Endothelial cell of umbilical vein (primary cell): Measurements from ENCODE around the gene OLFML2B. TPM values are rescaled to one million over a fixed set of nuclear protein-coding genes. Genes with fewer than 3 reads are reported as not detected.

Experiments
- BruUV-seq: library from RNA; stranded (reverse); fragments of 400-500 nt; replicated peaks from 2 replicates; lab custom pipeline; 2021; lab: Mats Ljungman, UMichigan
- CTCF ChIA-PET: fragments of 300-600, 350-600 bp; sonication (Branson Sonifier 250); formaldehyde crosslinking; loops from one replicate; lab custom pipeline; 2021; ENCODE audit warnings: antibody characterized with exemption, inconsistent platforms; lab: Charles Lee
- POLR2A ChIA-PET: fragments of 300-600, 350-600 bp; sonication (Branson Sonifier 250); formaldehyde crosslinking; loops from one replicate; lab custom pipeline; 2021; ENCODE audit warnings: antibody characterized with exemption, inconsistent platforms; lab: Charles Lee
- DNase-seq: peaks from one replicate; pipeline ENCODE4 v3.0.0-alpha.2; 2011; ENCODE audit warnings: low read depth, low spot score
- FAIRE-seq: peaks from 2 replicates; lab custom pipeline; 2011; peaks lifted over from hg19 to GRCh38; lab: Jason Lieb, UNC
- H2AFZ ChIP-seq: 2 replicates; pipeline ENCODE4 v1.6.0; 2012; ENCODE audit warnings: low read depth, low read length, control low read depth, inconsistent platforms
- H3K27ac ChIP-seq: 2 replicates; pipeline ENCODE4 v1.5.1; 2011; ENCODE audit warnings: low read depth, mild to moderate bottlenecking, control low read depth, low read length, moderate library complexity; ENCODE audit not compliant: insufficient read depth
- H3K27me3 ChIP-seq, 2 experiments: 2 replicates each; pipeline versions ENCODE4 v1.6.0 to v1.6.1; 2011; ENCODE audit warnings: low read length in 2 of 2, mixed read lengths in 1 of 2; ENCODE audit not compliant: control insufficient read depth in 2 of 2, insufficient read depth in 2 of 2
- H3K36me3 ChIP-seq, 2 experiments: 2 replicates in 1 of 2; 3 replicates in 1 of 2; pipeline ENCODE4 v1.5.1; 2011; ENCODE audit warnings: low read length in 2 of 2, mild to moderate bottlenecking in 1 of 2, moderate library complexity in 1 of 2; ENCODE audit not compliant: control insufficient read depth in 2 of 2, insufficient read depth in 2 of 2; ENCODE audit errors: extremely low read depth in 1 of 2
- H3K4me1 ChIP-seq: 3 replicates; pipeline ENCODE4 v1.5.1; 2011; ENCODE audit warnings: mild to moderate bottlenecking, low read length; ENCODE audit not compliant: control insufficient read depth, insufficient read depth; ENCODE audit errors: extremely low read depth
- H3K4me2 ChIP-seq: 2 replicates; pipeline ENCODE4 v1.6.1; 2011; ENCODE audit warnings: low read length, control low read depth, mixed read lengths; ENCODE audit not compliant: insufficient read depth
- H3K4me3 ChIP-seq, 3 experiments: fragments of 200-600 bp in 1 of 3; sonication (generic), shearing (Covaris generic) in 1 of 3; replicated peaks in 1 of 3; 2 replicates each; pipeline ENCODE4 v1.5.1; 2011 to 2016; ENCODE audit warnings: control low read depth in 3 of 3, low read length in 3 of 3, mild to moderate bottlenecking in 2 of 3, inconsistent platforms in 1 of 3, low read depth in 1 of 3, moderate library complexity in 1 of 3; ENCODE audit not compliant: insufficient read depth in 1 of 3
- H3K79me2 ChIP-seq: 2 replicates; pipeline ENCODE4 v1.6.0; 2012; ENCODE audit warnings: low read length, inconsistent platforms; ENCODE audit not compliant: control insufficient read depth, insufficient read depth
- H3K9ac ChIP-seq: replicated peaks from 2 replicates; pipeline ENCODE3; 2011; ENCODE audit warnings: low read length, control low read depth; ENCODE audit not compliant: insufficient read depth; ENCODE audit errors: extremely low read depth
- H3K9me1 ChIP-seq: replicated peaks from 3 replicates; pipeline ENCODE4 v1.6.0; 2011; ENCODE audit warnings: mild to moderate bottlenecking, low read length; ENCODE audit not compliant: control insufficient read depth, insufficient read depth; ENCODE audit errors: extremely low read depth
- H3K9me3 ChIP-seq: replicated peaks from 2 replicates; pipeline ENCODE4 v1.5.1; 2012; ENCODE audit warnings: low read length, inconsistent platforms; ENCODE audit not compliant: control insufficient read depth, insufficient read depth
- H4K20me1 ChIP-seq: replicated peaks from 2 replicates; pipeline ENCODE3; 2011; ENCODE audit warnings: mild to moderate bottlenecking, low read length; ENCODE audit not compliant: control insufficient read depth, insufficient read depth; ENCODE audit errors: extremely low read depth
- EZH2 ChIP-seq: IDR thresholded peaks from 2 replicates; pipeline ENCODE4 v1.6.1; 2012; ENCODE audit warnings: borderline replicate concordance, low read depth, mild to moderate bottlenecking, moderate library complexity, low read length, inconsistent platforms; ENCODE audit not compliant: severe bottlenecking
- FOS ChIP-seq: IDR thresholded peaks from 2 replicates; pipeline ENCODE4 v1.6.1; 2011; ENCODE audit warnings: mild to moderate bottlenecking, low read length, moderate library complexity, borderline replicate concordance; ENCODE audit not compliant: insufficient read depth
- GATA2 ChIP-seq: IDR thresholded peaks from 2 replicates; pipeline ENCODE4 v1.7.0; 2011; ENCODE audit warnings: low read depth, mild to moderate bottlenecking, moderate library complexity, mixed read lengths, low read length; ENCODE audit not compliant: insufficient read length, insufficient read depth
- MYC ChIP-seq: IDR thresholded peaks from one replicate; pipeline ENCODE4 v1.6.1; 2011; ENCODE audit warnings: mild to moderate bottlenecking, low read depth, low read length
- POLR2A ChIP-seq: IDR thresholded peaks from 2 replicates; pipeline ENCODE4 v1.6.1; 2012; ENCODE audit warnings: low read depth, mild to moderate bottlenecking, control low read depth, low read length
- POLR2AphosphoS5 ChIP-seq: IDR thresholded peaks from 2 replicates; pipeline ENCODE4 v1.6.1; 2012; ENCODE audit warnings: low read depth, mild to moderate bottlenecking, control low read depth, low read length, moderate library complexity; ENCODE audit not compliant: insufficient read depth
- dilution Hi-C: fragments of 300-500 bp; cut with MboI; formaldehyde crosslinking; loops from one replicate; pipeline ENCODE4 v1.15.0; 2019; ENCODE audit warnings: low sequenced_read_pairs; ENCODE audit not compliant: extremely low pct_ligation_motif_present
- intact Hi-C: fragments of 100-400 bp; cut with micrococcal nuclease; formaldehyde crosslinking; loops from one replicate; pipeline ENCODE4 v1.10.0; 2022
- polyA plus RNA-seq, 4 experiments: library from polyadenylated mRNA; depleted of rRNA in 3 of 4; stranded (reverse) in 3 of 4; unstranded in 1 of 4; fragments of >200 nt; gene quantifications; 2 replicates each; pipeline versions ENCODE4 v1.2.1 to v1.2.3, GENCODE V29; 2011 to 2012; ENCODE audit warnings: missing spikeins in 1 of 4
- total RNA-seq: library from RNA; stranded (reverse); gene quantifications from 2 replicates; pipeline ENCODE4 v1.2.3, GENCODE V29; 2021
- TF ChIP-seq, protein P1 (sequence below): IDR thresholded peaks from 2 replicates; pipeline ENCODE4 v1.6.1; 2011; ENCODE audit not compliant: insufficient read depth, insufficient read length

The OLFML2B gene
- total and polyA plus RNA-seq, 2 donors (not counting 3 experiments of a cell fraction or from before 2014, with no cell fraction given) = 0.58 to 0.62 TPM

- TF ChIP-seq EZH2 (no peak), FOS (no peak), GATA2 (no peak), POLR2AphosphoS5 (no peak), MYC (no peak), POLR2A (no peak)
- TF ChIP-seq, protein P1, sequence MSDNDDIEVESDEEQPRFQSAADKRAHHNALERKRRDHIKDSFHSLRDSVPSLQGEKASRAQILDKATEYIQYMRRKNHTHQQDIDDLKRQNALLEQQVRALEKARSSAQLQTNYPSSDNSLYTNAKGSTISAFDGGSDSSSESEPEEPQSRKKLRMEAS = no peak
- ChIA-PET CTCF (interaction anchor here (0.7 to 1.2 kb wide), 8 partner anchors 10 to 212 kb away, joined by 3 to 5 read pairs (median 4); partner anchors contain the start of gene OLFML2B), POLR2A (interaction anchor here (0.5 kb wide), 1 partner anchor 355 kb away, joined by 3 read pairs; no protein-coding TSS in a partner anchor)
Observed at GRCh38 chr1:162004441-162004950, 19.2 kb downstream of the OLFML2B start.

GRCh38 chr1:162003830-162004215, 19.8 kb downstream of the OLFML2B start:
- ChIA-PET POLR2A (interaction anchor here (0.5 kb wide), 1 partner anchor 356 kb away, joined by 3 read pairs; no protein-coding TSS in a partner anchor), CTCF (interaction anchor here (0.7 to 1.2 kb wide), 8 partner anchors 9 to 211 kb away, joined by 3 to 5 read pairs (median 4); partner anchors contain the start of gene OLFML2B)
- Histone ChIP-seq H3K27me3 (peaks cover 0 to 14% of the 10 kb centered on the region in 2 experiments), H3K9me3 (no peaks in the 10 kb centered on the region), H3K27ac (no peak overlapping the region), H3K36me3 (no peaks in the 10 kb centered on the region), H3K79me2 (no peaks in the 10 kb centered on the region), H3K4me2 (no peak overlapping the region), H4K20me1 (no peaks in the 10 kb centered on the region), H3K9me1 (no peaks in the 10 kb centered on the region), H3K9ac (no peak overlapping the region), H3K4me3 (no peak overlapping the region), H2AFZ (peak overlapping the region; percentile 30), H3K4me1 (peaks cover 5% of the 10 kb centered on the region)
- FAIRE-seq (peak; percentile 82), DNase-seq (peak; percentile 33)
- TF ChIP-seq FOS (peak; percentile 40), MYC (no peak), POLR2A (no peak)
- dilution Hi-C loops = no loop called here
- BruUV-seq = no TSS peak
- intact Hi-C loops = no loop called here

More at GRCh38 chr1:162004441-162004950, 19.2 kb downstream of the OLFML2B start:
- Histone ChIP-seq H3K27ac (no peak overlapping the region), H2AFZ (no peak overlapping the region), H3K4me3 (no peak overlapping the region), H4K20me1 (no peaks in the 10 kb centered on the region), H3K9me1 (no peaks in the 10 kb centered on the region), H3K4me1 (peaks cover 5% of the 10 kb centered on the region), H3K9me3 (no peaks in the 10 kb centered on the region), H3K79me2 (no peaks in the 10 kb centered on the region), H3K27me3 (peaks cover 0 to 14% of the 10 kb centered on the region in 2 experiments), H3K36me3 (no peaks in the 10 kb centered on the region), H3K4me2 (no peak overlapping the region), H3K9ac (no peak overlapping the region)
- intact Hi-C loops (no loop called here), dilution Hi-C loops (no loop called here)
- DNase-seq (no peak), FAIRE-seq (peak; percentile 12)
- no TSS peak for BruUV-seq
